Right forelimb (tissue), 1 donor: ENCODE measurements around the gene ABLIM3.

ENCODE experiments used
- DNase-seq: peaks from one replicate; pipeline ENCODE4 v3.0.0-alpha.2; 2018

The ABLIM3 gene

GRCh38 chr5:149195337-149195887 lies 54.1 kb downstream of the ABLIM3 start:
- no peak for DNase-seq

GRCh38 chr5:149195962-149196361 lies 54.7 kb downstream of the ABLIM3 start:
- DNase-seq: no peak

- DNase-seq: no peak
These were observed 56.9 kb downstream of the ABLIM3 start for GRCh38 chr5:149198148-149198547.

- DNase-seq: no peak
These were observed 59.1 kb downstream of the ABLIM3 start for GRCh38 chr5:149200355-149200754.

GRCh38 chr5:149201121-149201637 lies 59.9 kb downstream of the ABLIM3 start:
- DNase-seq: no peak

- no peak for DNase-seq
These were observed 61.7 kb downstream of the ABLIM3 start for GRCh38 chr5:149202910-149203451.

- DNase-seq: no peak
These were observed 62.7 kb downstream of the ABLIM3 start for GRCh38 chr5:149203921-149204441.

GRCh38 chr5:149205625-149206523 lies 64.6 kb downstream of the ABLIM3 start:
- DNase-seq: no peak

GRCh38 chr5:149206524-149207141 lies 65.3 kb downstream of the ABLIM3 start:
- no peak for DNase-seq

GRCh38 chr5:149207831-149208230 lies 66.5 kb downstream of the ABLIM3 start:
- DNase-seq: no peak

- DNase-seq: no peak
These were observed 68.9 kb downstream of the ABLIM3 start for GRCh38 chr5:149210225-149210624.

- no peak for DNase-seq
These were observed 69.7 kb downstream of the ABLIM3 start for GRCh38 chr5:149210968-149211490.

GRCh38 chr5:149211566-149211965 lies 70.3 kb downstream of the ABLIM3 start:
- DNase-seq: no peak

- no peak for DNase-seq
These were observed 71.1 kb downstream of the ABLIM3 start for GRCh38 chr5:149212198-149212951.

- DNase-seq: no peak
These were observed 72.1 kb downstream of the ABLIM3 start for GRCh38 chr5:149213264-149213880.

GRCh38 chr5:149215478-149216090 lies 74.3 kb downstream of the ABLIM3 start:
- no peak for DNase-seq

GRCh38 chr5:149216496-149216895 lies 75.2 kb downstream of the ABLIM3 start:
- no peak for DNase-seq

GRCh38 chr5:149217096-149217802 lies 76.0 kb downstream of the ABLIM3 start:
- no peak for DNase-seq

- no peak for DNase-seq
These were observed 76.5 kb downstream of the ABLIM3 start for GRCh38 chr5:149217803-149218155.

- DNase-seq: no peak
These were observed 78.3 kb downstream of the ABLIM3 start for GRCh38 chr5:149219584-149219983.

GRCh38 chr5:149220750-149221149 lies 79.5 kb downstream of the ABLIM3 start:
- no peak for DNase-seq
